ENCODE measurements around the gene GALNT5. TPM values are rescaled to one million over a fixed set of nuclear protein-coding genes. Genes with fewer than 3 reads are reported as not detected.

Gene GALNT5
- total and polyA plus RNA-seq, 2 donors (not counting 3 experiments of a cell fraction or from before 2014, with no cell fraction given): not detected

GRCh38 chr2:157292853-157293252, 35.3 kb downstream of the GALNT5 start:
- no peaks in the 10 kb centered on the region for H3K4me1 ChIP-seq (ENCODE audit: control insufficient read depth, extremely low read depth, insufficient read depth, low read length)
- FAIRE-seq (no peak), DNase-seq (ENCODE audit: low read depth, low spot score) (no peak)
- H3K9me3 ChIP-seq (replicated peaks; ENCODE audit: control insufficient read depth, insufficient read depth, low read length): no peaks in the 10 kb centered on the region
- dilution Hi-C loops (cut with MboI; ENCODE audit: extremely low pct_ligation_motif_present, low sequenced_read_pairs) (no loop called here), intact Hi-C loops (cut with micrococcal nuclease) (no loop called here)
- BruUV-seq (replicated peaks): no TSS peak
- POLR2A ChIA-PET: no interaction called here
- CTCF ChIA-PET: interaction anchor here (2.7 kb wide), 1 partner anchor 10 kb away, joined by 16 read pairs; no protein-coding TSS in a partner anchor
- H3K27me3 ChIP-seq (ENCODE audit: control insufficient read depth in 2 of 2, insufficient read depth in 2 of 2, low read length in 2 of 2): peaks cover 0 to 3% of the 10 kb centered on the region in 2 experiments
- no peak overlapping the region for H3K9ac ChIP-seq (replicated peaks; ENCODE audit: extremely low read depth, insufficient read depth, low read length)
- no peak overlapping the region for H3K4me2 ChIP-seq (ENCODE audit: insufficient read depth, low read length)
- H3K79me2 ChIP-seq (ENCODE audit: control insufficient read depth, insufficient read depth, low read length): no peaks in the 10 kb centered on the region
- no peaks in the 10 kb centered on the region for H3K9me1 ChIP-seq (replicated peaks; ENCODE audit: control insufficient read depth, extremely low read depth, insufficient read depth, low read length)
- no peak overlapping the region for H2AFZ ChIP-seq (ENCODE audit: low read depth, low read length)
- TF ChIP-seq MAX (IDR thresholded peaks at IDR 0.05; ENCODE audit: insufficient read depth, insufficient read length): no peak
- TF ChIP-seq MYC (IDR thresholded peaks at IDR 0.05; ENCODE audit: low read depth, low read length): no peak
- no peak for TF ChIP-seq EZH2 (IDR thresholded peaks at IDR 0.05; ENCODE audit: borderline replicate concordance, low read depth, low read length, severe bottlenecking)
- TF ChIP-seq GATA2 (IDR thresholded peaks at IDR 0.05; ENCODE audit: insufficient read depth, insufficient read length, low read depth, low read length): no peak
- no peak for TF ChIP-seq FOS (IDR thresholded peaks at IDR 0.05; ENCODE audit: borderline replicate concordance, insufficient read depth, low read length)
- TF ChIP-seq POLR2A (IDR thresholded peaks at IDR 0.05; ENCODE audit: low read depth, low read length): no peak
- H4K20me1 ChIP-seq (replicated peaks; ENCODE audit: control insufficient read depth, extremely low read depth, insufficient read depth, low read length): no peaks in the 10 kb centered on the region
- no peak overlapping the region for H3K4me3 ChIP-seq (replicated peaks in 1 of 3; ENCODE audit: insufficient read depth in 1 of 3, low read depth in 1 of 3, low read length in 3 of 3)
- H3K27ac ChIP-seq (ENCODE audit: insufficient read depth, low read depth, low read length): no peak overlapping the region
- H3K36me3 ChIP-seq (ENCODE audit: control insufficient read depth in 2 of 2, extremely low read depth in 1 of 2, insufficient read depth in 2 of 2, low read length in 2 of 2): no peaks in the 10 kb centered on the region

- no peak for FAIRE-seq
- ChIA-PET CTCF (interaction anchor here (0.7 kb wide), 1 partner anchor 39 kb away, joined by 4 read pairs; no protein-coding TSS in a partner anchor), POLR2A (no interaction called here)
- intact Hi-C loops (cut with micrococcal nuclease): no loop called here
- no peaks in the 10 kb centered on the region for H3K36me3 ChIP-seq (ENCODE audit: control insufficient read depth in 2 of 2, extremely low read depth in 1 of 2, insufficient read depth in 2 of 2, low read length in 2 of 2)
- BruUV-seq (replicated peaks): no TSS peak
- no peak overlapping the region for H3K4me3 ChIP-seq (replicated peaks in 1 of 3; ENCODE audit: insufficient read depth in 1 of 3, low read depth in 1 of 3, low read length in 3 of 3)
- no peaks in the 10 kb centered on the region for H3K9me1 ChIP-seq (replicated peaks; ENCODE audit: control insufficient read depth, extremely low read depth, insufficient read depth, low read length)
- no peak for DNase-seq (ENCODE audit: low read depth, low spot score)
- no peak for TF ChIP-seq JUN (IDR thresholded peaks at IDR 0.05; ENCODE audit: borderline replicate concordance, insufficient read depth, insufficient read length, low read depth)
- TF ChIP-seq MYC (IDR thresholded peaks at IDR 0.05; ENCODE audit: low read depth, low read length): no peak
- TF ChIP-seq GATA2 (IDR thresholded peaks at IDR 0.05; ENCODE audit: insufficient read depth, insufficient read length, low read depth, low read length): no peak
- TF ChIP-seq POLR2A (IDR thresholded peaks at IDR 0.05; ENCODE audit: low read depth, low read length): no peak
- no peak for TF ChIP-seq EZH2 (IDR thresholded peaks at IDR 0.05; ENCODE audit: borderline replicate concordance, low read depth, low read length, severe bottlenecking)
- no peak for TF ChIP-seq MAX (IDR thresholded peaks at IDR 0.05; ENCODE audit: insufficient read depth, insufficient read length)
- no peak overlapping the region for H3K27ac ChIP-seq (ENCODE audit: insufficient read depth, low read depth, low read length)
- no peaks in the 10 kb centered on the region for H3K9me3 ChIP-seq (replicated peaks; ENCODE audit: control insufficient read depth, insufficient read depth, low read length)
- no peak overlapping the region for H3K9ac ChIP-seq (replicated peaks; ENCODE audit: extremely low read depth, insufficient read depth, low read length)
- H2AFZ ChIP-seq (ENCODE audit: low read depth, low read length): no peak overlapping the region
- no peaks in the 10 kb centered on the region for H4K20me1 ChIP-seq (replicated peaks; ENCODE audit: control insufficient read depth, extremely low read depth, insufficient read depth, low read length)
- H3K27me3 ChIP-seq (ENCODE audit: control insufficient read depth in 2 of 2, insufficient read depth in 2 of 2, low read length in 2 of 2): peaks cover 0 to 3% of the 10 kb centered on the region in 2 experiments
- no peak overlapping the region for H3K4me2 ChIP-seq (ENCODE audit: insufficient read depth, low read length)
- dilution Hi-C loops (cut with MboI; ENCODE audit: extremely low pct_ligation_motif_present, low sequenced_read_pairs): no loop called here
- H3K79me2 ChIP-seq (ENCODE audit: control insufficient read depth, insufficient read depth, low read length): no peaks in the 10 kb centered on the region
- H3K4me1 ChIP-seq (ENCODE audit: control insufficient read depth, extremely low read depth, insufficient read depth, low read length): no peaks in the 10 kb centered on the region
Observed at GRCh38 chr2:157296490-157296889, 39.0 kb downstream of the GALNT5 start.
